Measurements from ENCODE around the gene BRSK1. TPM values are rescaled to one million over a fixed set of nuclear protein-coding genes. Genes with fewer than 3 reads are reported as not detected.

BRSK1 gene
- total and polyA plus RNA-seq, 2 of the 13 experiments (the other 11 are each of a cell fraction or from before 2014, with no cell fraction given): 0.18 to 1.2 TPM

GRCh38 chr19:55339889-55340783 lies 56.3 kb downstream of the BRSK1 start (continued):
- TF ChIP-seq ZNF260 (CRISPR knock-in tag; IDR thresholded peaks at IDR 0.05; ENCODE audit: borderline replicate concordance, low read depth): no peak
- no peak; the same call in 1 of the 2 replicates for TF ChIP-seq TAF1 (CRISPR knock-in tag; IDR thresholded peaks at IDR 0.05)
- TF ChIP-seq ISL2 (CRISPR knock-in tag; IDR thresholded peaks at IDR 0.05): no peak
- no peak for TF ChIP-seq ZSCAN21 (CRISPR knock-in tag; IDR thresholded peaks at IDR 0.05; ENCODE audit: borderline replicate concordance)
- no peak for TF ChIP-seq ZBTB4 (CRISPR knock-in tag; IDR thresholded peaks at IDR 0.05; ENCODE audit: borderline replicate concordance)
- TF ChIP-seq ZNF337 (CRISPR knock-in tag; IDR thresholded peaks at IDR 0.05; ENCODE audit: borderline replicate concordance, low read depth): no peak
- TF ChIP-seq ZNF567 (CRISPR knock-in tag; IDR thresholded peaks at IDR 0.05; ENCODE audit: borderline replicate concordance): no peak
- no peak for TF ChIP-seq HOXA5 (CRISPR knock-in tag; IDR thresholded peaks at IDR 0.05)
- TF ChIP-seq ZZZ3 (CRISPR knock-in tag; IDR thresholded peaks at IDR 0.05; ENCODE audit: borderline replicate concordance): no peak
- no peak for TF ChIP-seq ZNF616 (CRISPR knock-in tag; IDR thresholded peaks at IDR 0.05; ENCODE audit: low read depth)
- no peak for TF ChIP-seq SRSF1 (optimal IDR thresholded peaks at IDR 0.05; ENCODE audit: low read depth, low read length)
- no peak for TF ChIP-seq NCOA2 (CRISPR knock-in tag; IDR thresholded peaks at IDR 0.05)
- no peak for TF ChIP-seq RARA (CRISPR knock-in tag; IDR thresholded peaks at IDR 0.05)
- TF ChIP-seq IKZF1 (IDR thresholded peaks at IDR 0.05): no peak
- TF ChIP-seq NFYB (CRISPR knock-in tag; IDR thresholded peaks at IDR 0.05): no peak
- TF ChIP-seq ZNF790 (CRISPR knock-in tag; IDR thresholded peaks at IDR 0.05; ENCODE audit: borderline replicate concordance): no peak
- no peak for TF ChIP-seq ZNF296 (CRISPR knock-in tag; conservative IDR thresholded peaks at IDR 0.05)
- no peak for TF ChIP-seq E2F5 (CRISPR knock-in tag; conservative IDR thresholded peaks at IDR 0.05)
- no peak for TF ChIP-seq GABPA (IDR thresholded peaks at IDR 0.05; ENCODE audit: low read depth, low read length)
- no peak for TF ChIP-seq GABPA (CRISPR knock-in tag; IDR thresholded peaks at IDR 0.05; ENCODE audit: low read depth)
- TF ChIP-seq PTBP1 (IDR thresholded peaks at IDR 0.05; ENCODE audit: low read depth, low read length, poor library complexity, severe bottlenecking): no peak
- no peak for TF ChIP-seq CEBPZ (IDR thresholded peaks at IDR 0.05; ENCODE audit: low read length)
- peak; percentile 78 for TF ChIP-seq ZNF263 (CRISPR knock-in tag; IDR thresholded peaks at IDR 0.05)
- TF ChIP-seq ZSCAN30 (CRISPR knock-in tag; IDR thresholded peaks at IDR 0.05): no peak
